DND-41 (cell line): ENCODE measurements around the gene RAMACL.

Experiments
- ATAC-seq: fragments of 200-7000 bp; cut with Tn5 transposase; 3 replicates; pipeline ENCODE4 v1.9.1; 2021; ENCODE audit warnings: low read depth; ENCODE audit not compliant: insufficient read depth
- DNase-seq: peaks from one replicate; pipeline ENCODE4 v3.0.0-alpha.2; 2020
- H2AFZ ChIP-seq: 2 replicates; pipeline ENCODE4 v1.6.0; 2012; ENCODE audit warnings: low read depth, low read length
- H3K27ac ChIP-seq: 2 replicates; pipeline ENCODE4 v1.5.1; 2012; ENCODE audit warnings: low read length, inconsistent platforms
- H3K27me3 ChIP-seq: fragments of 200-600 bp; sonication (generic); 2 replicates; pipeline ENCODE4 v1.6.0; 2012; ENCODE audit warnings: low read length, mild to moderate bottlenecking, inconsistent platforms; ENCODE audit not compliant: insufficient read depth, poor library complexity
- H3K36me3 ChIP-seq: 2 replicates; pipeline ENCODE4 v1.5.1; 2012; ENCODE audit warnings: low read length, inconsistent platforms; ENCODE audit not compliant: insufficient read depth
- H3K4me1 ChIP-seq: 2 replicates; pipeline ENCODE4 v1.5.1; 2012; ENCODE audit warnings: mild to moderate bottlenecking, low read length; ENCODE audit not compliant: insufficient read depth
- H3K4me2 ChIP-seq: 2 replicates; pipeline ENCODE4 v1.6.0; 2012; ENCODE audit warnings: mild to moderate bottlenecking, moderate library complexity, low read length, inconsistent platforms; ENCODE audit not compliant: insufficient read depth
- H3K4me3 ChIP-seq, 2 experiments: fragments of 200-600 bp in 1 of 2; shearing (Covaris generic) in 1 of 2; 2 replicates each; pipeline ENCODE4 v1.5.1; 2012 to 2016; ENCODE audit warnings: inconsistent platforms in 2 of 2, low read length in 2 of 2, mild to moderate bottlenecking in 2 of 2, low read depth in 1 of 2, moderate library complexity in 1 of 2
- H3K79me2 ChIP-seq: 2 replicates; pipeline ENCODE4 v1.6.0; 2012; ENCODE audit warnings: low read length, inconsistent platforms; ENCODE audit not compliant: insufficient read depth
- H3K9ac ChIP-seq: 2 replicates; pipeline ENCODE4 v1.6.0; 2012; ENCODE audit warnings: low read depth, mild to moderate bottlenecking, inconsistent platforms, low read length, moderate library complexity
- H3K9me3 ChIP-seq: 2 replicates; pipeline ENCODE4 v1.5.1; 2012; ENCODE audit warnings: low read length, moderate library complexity, mild to moderate bottlenecking, inconsistent platforms; ENCODE audit not compliant: insufficient read depth, severe bottlenecking
- H4K20me1 ChIP-seq: 2 replicates; pipeline ENCODE4 v1.6.0; 2012; ENCODE audit warnings: low read length; ENCODE audit not compliant: insufficient read depth
- EZH2 ChIP-seq: IDR thresholded peaks from 3 replicates; pipeline ENCODE4 v1.6.1; 2012; ENCODE audit warnings: borderline replicate concordance, low read depth, mild to moderate bottlenecking, moderate library complexity, low read length, inconsistent platforms; ENCODE audit not compliant: severe bottlenecking
- TF ChIP-seq, protein P1 (sequence below): IDR thresholded peaks from 2 replicates; pipeline ENCODE4 v1.5.1; 2012; ENCODE audit warnings: borderline replicate concordance, low read length, moderate library complexity, mild to moderate bottlenecking; ENCODE audit not compliant: poor library complexity, severe bottlenecking; ENCODE audit errors: extremely low read depth

The RAMACL gene

DNA sequence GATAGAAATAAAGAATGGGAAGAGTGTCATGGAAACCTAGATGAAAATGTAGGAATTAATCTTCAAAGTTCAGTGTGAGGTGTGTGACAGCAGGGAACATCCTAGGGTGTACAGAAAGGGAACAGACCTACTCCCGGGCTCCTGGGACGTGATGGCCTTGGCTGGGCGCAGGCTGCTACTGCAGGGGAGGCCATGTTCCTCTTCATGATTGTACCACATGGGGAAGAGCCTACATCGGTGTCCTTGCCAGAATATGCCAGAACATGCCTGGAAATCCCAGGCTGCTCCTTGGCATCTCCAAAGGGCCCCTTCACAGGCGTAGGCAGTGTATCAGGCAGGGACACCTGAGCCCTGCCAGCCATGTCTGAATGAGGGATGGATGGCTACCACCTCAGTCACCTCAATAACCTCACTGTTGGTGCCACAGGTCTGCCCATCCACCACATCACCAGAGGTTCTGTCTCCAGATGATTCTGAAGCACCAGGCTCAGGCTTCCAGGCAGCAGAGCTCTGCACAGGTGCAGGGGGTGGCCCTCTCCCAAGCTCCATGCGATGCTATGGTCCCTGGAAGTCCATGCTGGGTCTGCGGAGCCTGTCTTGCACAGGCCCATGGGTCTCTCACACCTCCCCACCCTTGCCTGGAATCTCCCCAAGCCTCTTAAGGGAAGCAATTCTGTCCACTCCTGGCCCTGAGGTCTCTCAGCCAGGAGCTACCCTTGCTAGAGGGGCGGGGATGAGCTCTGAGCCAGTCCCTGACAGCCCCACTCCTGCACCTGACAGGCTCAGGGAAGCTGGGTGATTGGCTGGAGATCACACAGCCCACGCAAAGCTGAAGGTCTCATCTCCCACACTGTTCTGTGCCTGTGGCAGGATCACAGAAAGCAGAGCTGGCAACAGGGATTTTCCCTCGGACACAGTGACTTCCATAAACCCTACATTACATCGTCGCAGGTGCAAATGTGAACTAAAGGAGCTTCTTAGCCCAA, 20.2 kb downstream of the RAMACL start:
- Histone ChIP-seq H3K27ac (no peak overlapping the region), H3K9ac (no peak overlapping the region), H3K36me3 (no peaks in the 10 kb centered on the region), H3K4me2 (no peak overlapping the region), H3K4me1 (no peaks in the 10 kb centered on the region), H3K9me3 (no peaks in the 10 kb centered on the region), H3K27me3 (no peaks in the 10 kb centered on the region), H3K4me3 (no peak overlapping the region), H4K20me1 (no peaks in the 10 kb centered on the region), H3K79me2 (no peaks in the 10 kb centered on the region), H2AFZ (no peak overlapping the region)
- ATAC-seq (no peak), DNase-seq (no peak)
- TF ChIP-seq, protein P1, sequence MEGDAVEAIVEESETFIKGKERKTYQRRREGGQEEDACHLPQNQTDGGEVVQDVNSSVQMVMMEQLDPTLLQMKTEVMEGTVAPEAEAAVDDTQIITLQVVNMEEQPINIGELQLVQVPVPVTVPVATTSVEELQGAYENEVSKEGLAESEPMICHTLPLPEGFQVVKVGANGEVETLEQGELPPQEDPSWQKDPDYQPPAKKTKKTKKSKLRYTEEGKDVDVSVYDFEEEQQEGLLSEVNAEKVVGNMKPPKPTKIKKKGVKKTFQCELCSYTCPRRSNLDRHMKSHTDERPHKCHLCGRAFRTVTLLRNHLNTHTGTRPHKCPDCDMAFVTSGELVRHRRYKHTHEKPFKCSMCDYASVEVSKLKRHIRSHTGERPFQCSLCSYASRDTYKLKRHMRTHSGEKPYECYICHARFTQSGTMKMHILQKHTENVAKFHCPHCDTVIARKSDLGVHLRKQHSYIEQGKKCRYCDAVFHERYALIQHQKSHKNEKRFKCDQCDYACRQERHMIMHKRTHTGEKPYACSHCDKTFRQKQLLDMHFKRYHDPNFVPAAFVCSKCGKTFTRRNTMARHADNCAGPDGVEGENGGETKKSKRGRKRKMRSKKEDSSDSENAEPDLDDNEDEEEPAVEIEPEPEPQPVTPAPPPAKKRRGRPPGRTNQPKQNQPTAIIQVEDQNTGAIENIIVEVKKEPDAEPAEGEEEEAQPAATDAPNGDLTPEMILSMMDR = no peak
- no peak for TF ChIP-seq EZH2

DNA sequence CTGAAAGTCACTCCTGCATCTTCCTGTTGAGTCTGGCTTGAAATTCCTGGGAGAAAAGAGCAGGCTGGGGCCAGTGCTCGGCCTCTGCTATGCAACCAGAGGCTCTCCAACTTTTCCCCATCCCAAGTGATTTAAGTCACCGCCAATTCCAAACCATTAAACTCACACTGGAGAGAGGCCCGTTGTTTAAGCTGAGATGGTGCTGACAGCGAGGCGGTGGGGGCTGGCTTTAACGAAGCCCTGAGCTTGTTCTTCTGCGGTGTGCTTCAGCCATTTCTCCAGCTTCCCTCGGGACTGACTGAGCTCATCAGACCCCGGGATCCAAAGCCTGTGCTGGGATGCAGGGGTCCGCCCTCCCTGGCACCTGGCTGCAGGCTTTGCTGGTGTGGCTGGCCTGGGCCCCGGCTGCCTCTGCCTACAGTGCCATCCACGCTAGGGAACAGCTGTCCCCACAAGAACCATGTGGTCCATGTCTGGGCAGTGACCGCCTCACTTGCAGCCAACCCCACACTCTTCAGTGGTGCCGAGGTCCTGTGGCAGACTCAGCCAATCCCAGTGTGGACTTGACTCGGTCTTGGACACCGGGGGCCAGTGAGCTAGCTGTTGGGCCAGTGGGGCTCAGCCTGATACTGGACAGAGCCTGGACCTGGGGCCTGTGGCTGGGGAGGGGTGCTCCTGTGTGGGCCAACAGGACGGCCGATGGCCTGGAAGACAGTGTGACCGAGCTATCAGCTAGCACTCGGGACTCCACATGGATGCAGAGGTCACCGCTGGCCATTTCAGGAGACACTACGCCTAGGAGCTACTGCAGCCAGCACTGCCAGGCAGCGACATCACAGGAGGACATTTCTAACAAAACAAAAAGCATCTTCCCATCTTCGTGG, 21.2 kb downstream of the RAMACL start:
- no peaks in the 10 kb centered on the region for H3K36me3 ChIP-seq
- H3K9ac ChIP-seq = no peak overlapping the region
- no peaks in the 10 kb centered on the region for H3K79me2 ChIP-seq
- H3K27me3 ChIP-seq = no peaks in the 10 kb centered on the region
- H3K27ac ChIP-seq = no peak overlapping the region
- H4K20me1 ChIP-seq = no peaks in the 10 kb centered on the region
- H3K9me3 ChIP-seq = no peaks in the 10 kb centered on the region
- no peak overlapping the region for H3K4me3 ChIP-seq
- TF ChIP-seq, protein P1 = no peak
- TF ChIP-seq EZH2 = no peak
- no peak overlapping the region for H3K4me2 ChIP-seq
- no peak for DNase-seq
- H3K4me1 ChIP-seq = no peaks in the 10 kb centered on the region
- no peak for ATAC-seq
- H2AFZ ChIP-seq = no peak overlapping the region

DNA sequence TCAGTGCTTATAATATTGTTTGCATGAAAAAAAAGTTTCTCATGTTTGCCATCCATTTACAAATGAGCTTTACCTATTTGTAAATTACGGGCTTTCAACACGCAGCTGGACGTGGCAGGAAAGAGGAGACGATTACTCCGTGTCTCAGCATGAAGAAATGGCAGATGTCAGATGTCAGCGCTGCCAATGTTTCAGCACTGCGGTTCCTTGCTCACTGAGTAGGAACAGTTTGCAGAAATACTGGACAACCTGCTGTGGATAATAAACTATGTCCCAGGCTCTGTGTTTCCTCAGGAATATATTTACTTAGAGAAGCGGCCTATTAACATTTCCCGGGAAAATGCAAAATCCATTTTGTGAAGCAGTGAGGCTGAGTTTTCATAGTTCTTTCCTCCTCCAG, 22.7 kb downstream of the RAMACL start:
- H3K4me1 ChIP-seq = no peaks in the 10 kb centered on the region
- no peaks in the 10 kb centered on the region for H3K79me2 ChIP-seq
- TF ChIP-seq, protein P1 = no peak
- TF ChIP-seq EZH2 = no peak
- no peak overlapping the region for H2AFZ ChIP-seq
- DNase-seq (no peak), ATAC-seq (no peak)
- H3K4me2 ChIP-seq = no peak overlapping the region
- H3K9me3 ChIP-seq = peaks cover 3% of the 10 kb centered on the region
- H3K27me3 ChIP-seq = no peaks in the 10 kb centered on the region
- no peak overlapping the region for H3K9ac ChIP-seq
- H3K36me3 ChIP-seq = no peaks in the 10 kb centered on the region
- no peaks in the 10 kb centered on the region for H4K20me1 ChIP-seq
- no peak overlapping the region for H3K4me3 ChIP-seq
- H3K27ac ChIP-seq = no peak overlapping the region
